ENCODE results near the gene POLDIP3. TPM values are rescaled to one million over a fixed set of nuclear protein-coding genes. Genes with fewer than 3 reads are reported as not detected.
A peak's percentile ranks its signal among the peaks of the same experiment; 100 is the strongest.
"Not testable (repeated sequence)": the region's sequence is repeated elsewhere in the genome, so short reads cannot be mapped to it uniquely, and the experiment has no call there.

The POLDIP3 gene
- total RNA-seq, 1 donor from 2014 or later: 28.9 TPM

DNA sequence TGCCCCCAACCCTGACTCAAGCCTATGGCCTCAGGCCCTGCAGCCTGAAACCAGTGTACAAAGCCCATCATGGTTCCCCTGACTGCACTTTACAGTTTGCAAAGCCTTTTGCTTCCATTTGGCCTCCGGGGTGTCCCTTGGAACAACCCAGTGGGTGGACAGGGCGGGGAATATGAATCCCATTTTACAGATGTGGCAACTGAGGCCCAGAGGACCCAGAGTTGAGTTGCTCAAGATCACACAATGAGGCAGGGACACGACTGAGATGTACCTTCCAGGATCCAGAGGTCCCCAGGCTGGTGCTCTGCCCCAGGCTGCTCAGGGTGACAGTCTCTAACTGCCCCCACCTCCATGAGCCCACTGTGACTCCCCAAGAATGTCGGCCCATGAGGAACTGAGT is 5.4 kb upstream of the POLDIP3 start:
- no peak for DNase-seq (ENCODE audit: low read depth, low spot score)

DNA sequence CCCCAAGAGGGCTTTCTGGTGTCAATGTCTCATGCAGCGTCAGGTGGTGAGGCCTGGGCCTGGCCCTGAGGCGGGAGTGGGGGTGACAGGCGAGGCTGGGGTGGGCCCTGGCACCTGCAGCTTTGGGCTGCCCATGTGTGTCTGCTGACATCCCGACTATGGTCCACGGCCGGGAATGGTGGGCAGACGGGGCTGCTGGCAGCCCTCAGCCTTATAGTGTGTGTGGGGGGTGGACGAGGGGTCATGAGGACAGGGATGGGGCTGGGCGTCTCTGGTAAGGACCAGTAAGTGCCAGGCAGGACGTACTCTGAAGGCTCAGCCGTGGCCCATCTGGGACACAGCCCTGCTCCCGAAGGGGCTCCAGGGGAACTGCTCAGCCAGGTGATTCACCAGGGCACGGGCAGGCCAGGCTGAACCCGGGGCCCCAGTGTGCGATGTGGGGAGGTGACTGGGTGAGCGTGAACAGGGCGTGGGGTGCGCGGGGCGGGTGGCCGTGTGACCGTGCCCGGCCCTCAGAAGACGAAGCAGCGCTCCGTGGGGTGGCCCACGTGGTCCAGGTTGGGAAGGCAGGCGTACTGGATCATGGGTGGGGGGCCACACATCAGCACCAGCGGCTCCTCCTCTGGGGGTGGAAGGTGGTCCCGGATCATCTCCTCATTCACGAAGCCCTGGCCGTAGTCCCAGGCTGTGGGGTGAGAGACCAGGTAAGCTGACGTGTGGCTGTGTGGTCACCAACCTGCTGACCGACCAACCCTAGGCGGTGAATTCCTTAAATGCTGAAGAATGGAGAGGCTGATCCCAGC is 4.8 kb upstream of the POLDIP3 start:
- no peak for DNase-seq (ENCODE audit: low read depth, low spot score)

DNA sequence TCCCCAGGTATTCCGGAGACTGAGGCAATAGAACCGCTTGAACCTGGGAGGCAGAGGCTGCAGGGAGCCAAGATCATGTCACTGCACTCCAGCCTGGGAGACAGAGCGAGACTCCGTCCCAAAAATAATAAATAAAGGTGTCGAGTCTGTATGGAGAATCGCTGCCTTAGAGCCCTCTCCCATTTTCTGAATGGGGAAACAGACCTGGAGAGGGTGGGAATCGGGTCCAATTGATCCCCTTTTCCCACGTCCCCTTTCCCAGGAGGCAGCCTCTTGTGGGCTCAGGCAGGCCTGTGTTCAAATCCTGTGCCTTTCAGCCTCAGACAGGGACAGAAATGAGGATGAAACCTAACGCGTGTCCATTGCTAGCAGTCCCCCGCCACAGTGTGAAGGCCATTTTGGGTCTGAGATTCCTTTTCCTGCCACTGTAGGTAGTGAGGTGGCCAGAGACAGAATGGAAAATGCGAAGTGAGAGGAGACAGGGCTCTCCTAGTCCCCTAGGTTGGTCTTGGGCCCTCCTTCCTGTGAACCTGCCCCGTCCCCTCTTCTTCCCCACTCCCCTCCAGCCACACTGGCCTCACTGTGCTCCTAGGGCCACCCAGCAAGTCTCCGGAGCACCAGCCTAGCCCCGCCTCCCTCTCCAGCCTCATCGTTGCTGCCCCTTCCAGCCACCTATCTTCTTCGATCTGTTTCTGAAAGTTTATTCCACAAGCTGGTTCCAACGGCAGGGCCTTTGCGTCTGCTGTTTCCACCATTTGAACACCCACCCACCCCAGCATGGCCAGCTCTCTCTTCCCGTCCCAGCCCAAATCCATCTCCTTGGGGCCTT is 2.7 kb upstream of the POLDIP3 start:
- DNase-seq (ENCODE audit: low read depth, low spot score): no peak

DNA sequence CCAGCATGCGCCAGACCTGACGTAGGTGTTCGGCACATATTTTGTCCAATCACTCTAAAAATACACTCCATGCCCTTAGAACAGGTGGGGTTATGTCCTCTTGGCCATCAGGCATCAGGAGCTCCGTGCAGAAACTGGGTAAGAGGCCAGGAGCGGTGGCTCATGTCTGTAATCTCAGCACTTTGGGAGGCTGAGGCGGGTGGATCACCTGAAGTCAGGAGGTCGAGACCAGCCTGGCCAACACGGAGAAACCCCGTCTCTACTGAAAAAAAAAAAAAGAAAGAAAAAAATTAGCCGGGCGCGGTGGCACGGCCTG is 1.1 kb upstream of the POLDIP3 start:
- DNase-seq (ENCODE audit: low read depth, low spot score): not testable (repeated sequence)

DNA sequence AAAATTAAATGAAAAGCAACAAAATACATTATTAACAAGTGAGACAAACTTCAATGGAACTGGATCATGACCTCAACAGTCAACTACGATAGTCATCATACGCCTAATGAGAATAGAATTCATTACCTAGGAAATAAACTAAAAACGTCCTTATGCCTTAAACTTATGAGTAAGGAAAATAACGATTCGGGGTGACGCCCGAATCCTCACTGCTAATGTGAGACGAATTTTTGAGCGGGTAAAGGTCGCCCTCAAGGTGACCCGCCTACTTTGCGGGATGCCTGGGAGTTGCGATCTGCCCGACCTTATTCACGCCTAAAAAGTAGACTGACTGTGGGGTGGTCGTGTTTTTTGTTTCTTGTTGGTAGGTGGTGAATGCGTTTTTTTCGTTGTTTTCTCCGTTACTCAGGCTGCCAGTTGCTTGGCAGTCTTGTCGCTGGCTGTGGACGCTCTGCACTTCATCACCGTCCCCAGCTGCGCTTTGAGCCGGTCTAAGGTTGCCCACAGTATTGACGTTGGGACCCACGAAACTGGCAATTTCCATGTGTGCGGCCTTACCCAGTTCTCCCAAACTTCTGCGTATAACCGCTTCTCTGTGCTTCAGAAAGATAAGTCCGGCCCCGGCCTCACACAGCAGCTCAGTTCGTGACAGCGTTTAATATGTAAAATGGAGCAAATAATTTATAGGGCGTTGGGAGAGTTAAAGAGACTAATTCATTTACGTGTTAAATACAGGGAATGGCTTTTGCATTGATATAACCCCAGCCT is 593 bp upstream of the POLDIP3 start:
- DNase-seq (ENCODE audit: low read depth, low spot score): peak; percentile 95

DNA sequence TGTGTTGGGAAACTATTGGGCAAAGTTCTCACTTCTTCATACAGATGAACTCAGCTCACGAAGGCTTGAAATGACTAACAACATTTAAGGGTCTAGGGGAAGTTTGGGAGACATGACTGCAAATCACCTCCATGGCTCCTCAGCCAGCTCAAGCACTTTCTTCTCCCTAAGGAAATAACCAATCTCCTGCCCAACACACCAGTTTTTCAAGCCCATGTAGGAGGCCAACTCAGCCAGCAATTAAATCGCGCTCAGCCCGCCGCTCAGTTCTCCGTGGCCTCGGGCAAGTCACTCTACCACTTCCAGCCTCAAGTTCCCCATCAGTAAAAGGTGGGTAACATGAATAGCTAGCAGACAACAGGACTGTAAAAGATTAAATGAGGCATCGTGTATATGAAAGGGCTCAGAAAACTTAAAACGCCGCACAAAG is 796 bp downstream of the POLDIP3 start:
- DNase-seq (ENCODE audit: low read depth, low spot score): no peak

DNA sequence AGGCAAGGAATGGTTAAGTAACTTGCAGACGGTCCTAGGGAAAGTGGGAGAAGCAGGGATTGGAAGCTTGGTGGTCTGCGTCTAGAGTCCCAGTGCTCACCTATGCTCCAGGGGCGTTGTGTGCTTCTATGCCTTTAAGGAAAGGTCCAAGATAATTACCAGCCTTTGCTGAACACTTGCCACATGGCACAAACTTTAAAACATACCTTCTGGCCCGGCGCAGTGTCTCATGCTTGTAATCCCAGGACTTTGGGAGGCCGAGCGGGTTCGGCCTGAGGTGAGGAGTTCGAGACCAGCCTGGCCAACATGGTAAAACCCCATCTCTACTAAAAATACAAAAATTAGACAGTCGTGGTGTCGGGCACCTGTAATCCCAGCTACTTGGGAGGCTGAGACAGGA is 2.3 kb downstream of the POLDIP3 start:
- DNase-seq (ENCODE audit: low read depth, low spot score): no peak

DNA sequence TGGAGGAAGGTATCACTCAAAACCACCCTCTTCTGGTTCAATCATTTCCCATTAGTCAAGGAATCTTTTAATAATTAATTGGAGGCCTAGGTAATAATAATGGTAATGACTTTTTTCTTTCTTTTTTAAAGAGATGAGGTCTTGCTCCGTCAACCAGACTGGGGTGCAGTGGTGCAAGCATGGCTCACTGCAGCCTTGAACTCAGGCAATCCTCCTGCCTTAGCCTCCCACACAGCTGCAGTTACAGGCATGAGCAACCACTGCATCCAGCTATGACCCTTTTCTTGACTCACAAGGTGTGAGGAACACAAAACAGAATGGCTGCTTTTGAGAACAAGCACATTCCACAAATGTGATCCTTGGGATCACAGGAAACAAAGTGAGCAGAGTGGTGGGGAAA is 3.6 kb downstream of the POLDIP3 start:
- DNase-seq (ENCODE audit: low read depth, low spot score): no peak

DNA sequence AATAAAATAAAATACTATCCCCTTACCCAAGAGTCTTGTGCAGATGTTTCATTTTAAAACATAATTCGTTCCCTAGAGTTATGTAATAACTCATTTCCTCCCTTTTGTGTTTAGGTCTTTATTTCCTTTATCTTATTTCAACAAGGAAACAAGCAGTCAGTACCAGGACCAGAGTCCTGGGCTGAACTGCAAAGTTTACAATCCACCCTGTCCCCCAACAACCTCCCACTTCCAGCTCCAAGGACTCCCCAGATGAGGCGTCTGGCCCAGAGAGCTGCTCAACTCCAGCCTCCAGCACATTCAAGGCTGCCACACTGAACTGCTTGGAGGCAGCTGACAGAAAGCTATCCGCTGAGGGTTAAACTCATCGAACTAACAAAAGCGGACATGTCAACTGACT is 4.5 kb downstream of the POLDIP3 start:
- DNase-seq (ENCODE audit: low read depth, low spot score): no peak

DNA sequence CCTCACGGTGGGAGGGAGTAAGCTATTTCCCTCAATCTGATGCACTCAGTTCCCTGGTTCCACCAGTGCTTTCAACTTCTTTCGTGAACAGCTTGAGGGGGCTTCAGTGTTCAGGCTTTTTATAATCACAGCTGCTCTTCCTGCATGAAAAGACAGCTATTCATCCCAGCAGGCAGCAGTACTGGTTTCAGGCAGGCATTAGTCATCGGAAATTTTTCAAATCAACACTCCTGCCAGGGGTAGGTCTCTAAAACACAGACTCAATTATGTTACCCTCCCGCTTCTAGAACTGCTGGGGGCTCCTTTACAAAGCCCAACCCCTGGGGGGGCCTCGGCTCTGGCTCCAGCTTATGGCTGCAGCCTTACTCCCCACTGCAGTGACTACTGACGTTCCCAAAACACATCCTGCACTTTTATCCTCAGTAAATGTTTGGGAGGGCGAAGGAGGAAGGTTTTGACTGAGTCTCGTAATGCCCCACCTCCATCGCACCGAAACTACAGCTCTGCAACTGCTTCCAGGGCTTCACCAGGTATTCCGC is 5.8 kb downstream of the POLDIP3 start:
- no peak for DNase-seq (ENCODE audit: low read depth, low spot score)

DNA sequence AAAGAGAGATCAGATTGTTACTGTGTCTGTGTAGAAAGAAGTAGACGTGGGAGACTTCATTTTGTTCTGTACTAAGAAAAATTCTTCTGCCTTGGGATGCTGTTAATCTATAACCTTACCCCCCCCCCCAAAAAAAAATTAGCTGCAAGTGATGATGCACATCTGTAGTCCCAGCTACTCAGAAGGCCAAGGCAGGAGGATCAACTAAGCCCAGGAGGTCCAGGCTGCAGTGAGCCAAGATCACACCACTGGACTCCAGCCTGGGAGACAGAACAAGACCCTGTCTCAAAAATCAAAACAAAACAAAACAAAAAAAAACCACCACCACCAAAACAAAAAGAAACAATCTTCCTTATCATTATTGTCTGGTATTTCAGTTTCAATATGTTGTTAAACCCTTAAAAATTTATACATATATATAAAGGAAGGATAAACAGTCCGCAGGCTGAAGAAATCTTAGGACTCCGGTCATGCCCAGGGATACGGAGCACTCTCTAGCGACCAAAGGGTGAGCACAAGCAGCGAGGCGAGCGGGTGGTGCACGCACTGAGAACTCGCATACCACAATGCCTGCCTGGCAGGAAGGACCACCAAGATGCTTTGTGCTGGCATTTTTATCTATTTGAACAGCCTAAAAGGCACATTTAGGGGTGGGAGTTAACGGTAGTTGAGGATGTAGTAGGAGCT is 6.4 kb downstream of the POLDIP3 start:
- no peak for DNase-seq (ENCODE audit: low read depth, low spot score)

DNA sequence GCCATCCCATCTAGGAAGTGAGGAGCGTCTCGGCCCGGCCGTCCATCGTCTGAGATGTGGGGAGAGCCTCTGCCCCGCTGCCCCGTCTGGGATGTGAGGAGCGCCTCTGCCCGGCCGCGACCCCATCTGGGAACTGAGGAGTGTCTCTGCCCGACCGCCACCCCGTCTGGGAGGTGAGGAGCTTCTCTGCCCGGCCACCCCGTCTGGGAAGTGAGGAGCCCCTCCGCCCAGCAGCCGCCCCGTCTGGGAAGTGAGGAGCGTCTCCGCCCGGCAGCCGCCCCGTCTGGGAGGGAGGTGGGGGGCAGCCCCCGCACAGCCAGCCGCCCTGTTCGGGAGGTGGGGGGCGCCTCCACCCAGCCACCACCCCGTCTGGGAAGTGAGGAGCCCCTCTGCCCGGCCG is 7.0 kb downstream of the POLDIP3 start:
- not testable (repeated sequence) for DNase-seq (ENCODE audit: low read depth, low spot score)

DNA sequence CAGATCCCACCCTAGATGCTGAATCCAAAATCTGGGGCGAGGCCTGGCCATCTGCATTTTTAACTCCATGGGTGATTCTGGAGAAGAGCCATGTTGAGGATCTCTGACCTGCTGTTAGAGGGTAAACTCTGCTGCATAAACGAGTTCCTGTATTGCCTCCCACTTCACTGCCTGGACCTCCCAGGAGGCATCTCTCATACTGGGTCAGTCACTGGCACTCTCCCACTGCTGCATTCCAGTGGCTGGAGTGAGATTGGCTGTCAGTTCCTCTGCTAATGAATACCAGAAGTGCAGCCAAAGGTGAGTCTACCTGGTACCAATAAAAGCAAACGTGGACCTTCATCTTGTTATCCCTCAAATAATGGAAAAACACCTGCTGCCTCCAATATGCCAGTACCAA is 10.3 kb downstream of the POLDIP3 start:
- no peak for DNase-seq (ENCODE audit: low read depth, low spot score)

DNA sequence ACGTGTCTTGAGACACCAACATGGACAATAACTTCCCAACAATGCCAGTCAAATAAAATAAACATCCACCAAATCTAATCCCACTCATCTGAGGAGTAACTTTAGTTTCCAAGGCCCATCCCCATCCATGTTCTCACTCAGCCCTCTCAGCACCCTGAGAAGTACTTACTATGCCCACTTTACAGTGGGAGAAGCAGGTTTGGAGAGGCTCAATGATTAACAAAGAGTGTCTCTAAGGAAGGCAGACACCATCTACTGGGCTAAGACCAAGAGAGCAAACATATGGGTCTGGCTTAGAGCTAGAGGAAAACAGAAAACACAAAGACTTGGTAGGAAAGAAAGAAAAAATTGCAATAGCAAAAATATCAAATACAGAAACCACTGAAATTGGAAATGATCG is 11.3 kb downstream of the POLDIP3 start:
- DNase-seq (ENCODE audit: low read depth, low spot score): no peak

DNA sequence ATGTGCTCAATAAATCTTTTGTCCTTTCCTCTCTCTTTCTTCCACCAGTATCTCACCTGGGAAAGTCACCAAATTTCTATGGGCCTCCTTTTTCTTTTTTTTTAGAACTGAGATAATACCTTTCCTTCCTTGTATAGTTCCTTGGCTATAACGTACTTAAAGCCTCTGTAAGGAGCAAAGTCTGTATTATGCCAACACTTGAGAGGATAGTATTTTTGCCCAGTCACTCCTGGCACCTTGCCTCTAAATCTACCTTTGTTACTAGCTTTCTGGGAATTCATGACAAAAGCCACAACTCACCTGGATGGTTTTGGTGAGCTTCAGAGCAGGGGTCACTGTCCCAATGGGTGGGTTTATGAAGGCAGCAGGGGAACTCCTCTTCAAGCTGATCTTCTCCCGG is 12.2 kb downstream of the POLDIP3 start:
- DNase-seq (ENCODE audit: low read depth, low spot score): no peak

DNA sequence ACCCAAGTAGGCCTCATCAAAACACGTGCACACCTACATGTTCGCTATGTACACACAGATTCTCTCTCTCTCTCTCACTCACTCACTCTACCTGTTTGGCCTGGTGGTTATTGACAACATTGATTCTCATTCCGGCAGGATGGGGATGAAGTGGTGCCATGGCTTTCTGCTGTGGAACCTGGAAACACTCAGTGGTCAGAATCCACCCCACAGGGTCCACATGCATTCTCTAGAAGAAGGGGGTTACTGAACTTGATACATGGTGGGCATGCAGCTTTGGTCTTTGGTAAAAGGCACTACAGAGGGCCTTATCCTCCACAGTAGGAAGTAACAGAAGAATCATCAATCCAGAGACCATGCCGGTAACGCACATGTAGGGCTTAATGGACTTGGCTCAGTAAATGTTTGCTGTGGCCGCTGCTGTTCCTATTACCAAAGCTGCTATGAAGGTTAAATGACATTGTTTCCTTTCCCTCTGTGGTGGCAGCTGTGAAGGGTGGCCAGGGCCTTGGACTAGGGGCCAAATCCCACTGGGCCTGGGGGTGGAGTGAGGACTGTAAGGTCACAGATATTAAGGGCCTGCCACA is 12.7 kb downstream of the POLDIP3 start:
- DNase-seq (ENCODE audit: low read depth, low spot score): no peak

DNA sequence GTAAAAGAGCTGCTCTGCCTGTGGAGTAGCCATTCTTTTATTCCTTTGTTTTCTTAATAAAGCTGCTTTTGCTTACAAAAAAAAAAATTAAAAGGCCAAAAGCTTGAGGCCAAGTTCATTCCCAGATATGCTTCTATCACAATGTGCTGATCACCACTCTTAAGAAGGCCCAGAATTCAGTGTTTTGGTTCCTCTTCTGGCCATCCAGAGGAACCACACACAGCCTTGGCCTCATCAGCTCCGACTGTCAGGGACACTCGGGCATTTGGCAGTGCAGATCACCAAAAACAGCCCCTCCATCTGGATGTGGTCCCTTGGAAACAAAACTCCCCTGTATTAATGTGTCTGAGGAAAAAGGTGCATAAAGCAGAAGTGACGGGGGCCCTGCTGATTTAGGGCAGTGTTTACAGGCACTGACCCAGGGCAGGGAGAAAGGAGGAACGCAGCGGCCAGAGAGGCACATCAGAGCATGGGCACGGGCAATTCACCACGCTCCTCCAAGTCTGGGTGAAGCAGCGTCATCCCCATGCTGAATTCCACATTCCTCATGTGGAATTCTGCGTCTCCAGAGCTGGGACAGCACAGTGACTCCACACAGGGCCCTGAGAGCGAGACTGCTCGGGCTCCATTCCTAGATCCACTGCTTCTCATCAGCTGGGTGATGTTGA is 17.7 kb downstream of the POLDIP3 start:
- no peak for DNase-seq (ENCODE audit: low read depth, low spot score)

DNA sequence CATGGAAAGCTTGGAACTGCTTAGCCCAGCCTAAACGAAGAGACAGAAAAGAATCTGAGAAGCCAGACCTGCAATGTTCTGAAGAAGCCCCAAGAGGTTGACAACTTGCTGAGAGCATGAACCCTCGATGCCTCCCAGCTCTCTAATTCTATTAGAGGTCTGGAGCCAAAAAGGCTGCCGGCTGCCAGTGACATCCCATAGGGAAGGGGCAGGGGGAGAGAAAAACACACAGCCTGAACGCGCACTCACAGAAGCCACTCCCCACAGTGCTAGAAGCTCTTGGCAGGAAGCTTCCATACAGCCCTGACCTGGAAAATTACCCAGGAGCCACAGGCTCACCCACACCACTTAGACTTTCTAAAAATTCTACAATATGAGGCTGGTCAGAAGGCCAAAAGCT is 18.3 kb downstream of the POLDIP3 start:
- DNase-seq (ENCODE audit: low read depth, low spot score): no peak

DNA sequence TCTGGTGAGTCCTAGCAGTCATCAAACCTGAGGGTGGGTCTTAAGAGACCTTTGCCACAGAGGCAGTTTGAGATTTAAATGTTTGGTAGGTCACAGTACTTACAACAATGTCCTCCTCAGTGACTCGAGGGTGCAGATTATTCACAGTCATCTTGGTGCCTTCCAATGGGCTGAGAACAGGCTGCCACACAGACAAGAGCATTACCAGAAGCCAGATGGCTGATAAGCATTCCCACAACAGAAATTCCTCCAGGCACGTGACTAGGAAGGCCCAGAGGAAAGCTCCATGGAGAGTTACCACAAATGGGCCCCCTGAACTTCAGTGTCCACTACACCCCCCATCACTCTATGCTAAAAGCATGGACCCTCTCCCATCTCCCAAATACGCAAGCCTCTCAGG is 19.2 kb downstream of the POLDIP3 start:
- DNase-seq (ENCODE audit: low read depth, low spot score): no peak

DNA sequence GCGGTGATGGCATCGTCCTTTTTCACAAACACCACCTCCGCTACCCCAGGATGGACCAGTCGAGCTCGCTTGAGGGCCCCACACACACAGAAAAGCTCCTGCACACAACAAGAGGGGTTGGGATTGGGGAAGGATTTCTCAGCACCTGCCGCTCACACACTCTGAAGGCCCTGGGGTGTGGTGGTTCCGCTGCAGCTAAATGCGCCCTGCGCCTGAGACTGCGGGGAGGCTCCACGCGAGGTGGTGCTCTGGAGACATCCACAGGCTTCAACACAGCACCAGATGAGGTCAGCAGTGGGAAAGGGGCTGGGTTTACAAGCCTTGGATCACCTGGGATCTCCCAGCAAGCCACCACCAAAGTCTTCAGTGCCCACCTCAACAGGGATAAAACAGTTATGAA is 22.7 kb downstream of the POLDIP3 start:
- no peak for DNase-seq (ENCODE audit: low read depth, low spot score)

Measured in pulmonary artery endothelial cell (primary cell).